ENCODE data around the gene MCF2L. TPM values are rescaled to one million over a fixed set of nuclear protein-coding genes. Genes with fewer than 3 reads are reported as not detected.

The MCF2L gene
- total RNA-seq, 1 experiment from 2014 or later = 9.5 TPM

- intact Hi-C loops (cut with micrococcal nuclease; ENCODE audit: unreplicated experiment) = no loop called here
- Histone ChIP-seq H3K27ac (ENCODE audit: low read depth, low read length, poor library complexity, severe bottlenecking) (no peak overlapping the region), H3K9me3 (ENCODE audit: low read depth, low read length, poor library complexity, severe bottlenecking) (no peaks in the 10 kb centered on the region), H3K4me1 (ENCODE audit: insufficient read depth, low read length, poor library complexity, severe bottlenecking) (no peaks in the 10 kb centered on the region), H3K27me3 (replicated peaks; ENCODE audit: insufficient read depth, low read depth, low read length, poor library complexity) (no peaks in the 10 kb centered on the region), H3K36me3 (ENCODE audit: insufficient read depth, low read length, poor library complexity, severe bottlenecking) (no peaks in the 10 kb centered on the region), H3K4me3 (ENCODE audit: low read depth, low read length, poor library complexity, severe bottlenecking) (no peak overlapping the region)
- CTCF ChIA-PET = no interaction called here
- TF ChIP-seq EZH2 (IDR thresholded peaks at IDR 0.05; ENCODE audit: borderline replicate concordance, low read depth, low read length, poor library complexity, severe bottlenecking) (no peak), CTCF (conservative IDR thresholded peaks at IDR 0.05; ENCODE audit: low read depth, low read length) (no peak)
- POLR2A ChIA-PET (ENCODE audit: low non-redundant PET) = no interaction called here
- DNase-seq (ENCODE audit: low spot score) = no peak
- BruUV-seq (replicated peaks) = no TSS peak
These were observed 170.6 kb downstream of the MCF2L start for GRCh38 chr13:113139577-113139976.

DNA sequence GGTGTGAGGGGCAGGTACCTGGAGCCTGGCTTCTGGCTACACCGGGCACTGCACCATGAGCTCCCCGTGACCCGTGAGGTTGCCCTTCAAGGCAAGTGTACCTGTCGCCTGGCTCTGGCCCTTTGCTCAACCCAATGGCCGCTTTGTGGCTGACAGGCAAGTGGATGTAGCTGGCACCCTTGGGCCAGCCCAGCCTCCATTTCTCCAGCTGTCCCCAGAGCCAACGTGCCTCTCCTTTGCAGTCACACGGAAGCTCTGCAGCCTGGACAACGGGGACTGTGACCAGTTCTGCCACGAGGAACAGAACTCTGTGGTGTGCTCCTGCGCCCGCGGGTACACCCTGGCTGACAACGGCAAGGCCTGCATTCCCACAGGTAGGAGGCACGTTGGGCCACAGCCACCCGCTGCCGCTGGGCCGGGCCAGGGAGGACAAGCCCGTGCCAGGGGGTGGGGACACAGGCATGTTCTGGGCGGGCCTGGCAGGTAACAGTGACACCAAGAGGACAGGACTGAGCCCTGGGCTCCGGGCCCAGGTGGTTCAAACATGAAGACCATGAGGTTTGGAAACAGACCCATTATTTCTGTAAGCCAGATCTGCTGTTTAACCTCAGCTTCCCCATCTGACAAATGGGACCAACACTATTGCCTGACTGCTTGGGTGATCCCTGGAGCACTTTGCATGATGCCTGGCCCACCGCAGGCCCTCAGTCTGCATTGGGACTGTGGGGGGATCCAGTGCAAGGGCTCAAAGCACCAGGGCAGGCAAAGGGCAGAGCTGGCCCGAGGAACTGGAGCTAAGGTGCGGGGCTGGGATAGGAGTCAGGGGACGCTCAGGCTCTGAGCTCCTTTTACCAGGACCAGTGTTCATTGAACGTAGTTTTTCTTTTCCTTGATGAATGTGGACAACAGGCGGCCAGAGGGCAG lies 171.9 kb downstream of the MCF2L start:
- no peaks in the 10 kb centered on the region for H3K9me3 ChIP-seq (ENCODE audit: low read depth, low read length, poor library complexity, severe bottlenecking)
- H3K27ac ChIP-seq (ENCODE audit: low read depth, low read length, poor library complexity, severe bottlenecking) = no peak overlapping the region
- ChIA-PET POLR2A (ENCODE audit: low non-redundant PET) (no interaction called here), CTCF (no interaction called here)
- intact Hi-C loops (cut with micrococcal nuclease; ENCODE audit: unreplicated experiment) = no loop called here
- BruUV-seq (replicated peaks) = no TSS peak
- H3K27me3 ChIP-seq (replicated peaks; ENCODE audit: insufficient read depth, low read depth, low read length, poor library complexity) = no peaks in the 10 kb centered on the region
- no peak for DNase-seq (ENCODE audit: low spot score)
- H3K4me1 ChIP-seq (ENCODE audit: insufficient read depth, low read length, poor library complexity, severe bottlenecking) = no peaks in the 10 kb centered on the region
- no peak overlapping the region for H3K4me3 ChIP-seq (ENCODE audit: low read depth, low read length, poor library complexity, severe bottlenecking)
- H3K36me3 ChIP-seq (ENCODE audit: insufficient read depth, low read length, poor library complexity, severe bottlenecking) = no peaks in the 10 kb centered on the region
- TF ChIP-seq CTCF (conservative IDR thresholded peaks at IDR 0.05; ENCODE audit: low read depth, low read length) = no peak
- no peak for TF ChIP-seq EZH2 (IDR thresholded peaks at IDR 0.05; ENCODE audit: borderline replicate concordance, low read depth, low read length, poor library complexity, severe bottlenecking)

DNA sequence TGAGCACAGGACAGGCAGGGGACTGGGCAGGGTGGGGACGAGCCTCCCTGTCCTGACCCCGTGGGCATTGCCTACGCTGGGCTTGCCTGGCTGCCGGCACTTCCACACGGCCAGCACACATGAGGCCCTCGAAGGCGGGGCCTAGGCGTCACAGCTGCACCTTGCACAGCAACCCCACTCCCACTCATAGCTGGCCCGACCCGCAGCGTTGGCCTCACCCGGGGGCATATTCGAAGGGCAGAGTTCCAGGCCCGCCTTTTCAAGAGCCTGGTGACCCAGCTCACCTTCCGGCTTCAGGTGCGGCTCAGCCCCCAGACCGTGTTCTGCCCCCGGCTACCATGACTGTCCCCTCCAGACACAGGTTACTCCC lies 172.6 kb downstream of the MCF2L start:
- intact Hi-C loops (cut with micrococcal nuclease; ENCODE audit: unreplicated experiment) = no loop called here
- DNase-seq (ENCODE audit: low spot score) = no peak
- ChIA-PET POLR2A (ENCODE audit: low non-redundant PET) (no interaction called here), CTCF (no interaction called here)
- no peaks in the 10 kb centered on the region for H3K9me3 ChIP-seq (ENCODE audit: low read depth, low read length, poor library complexity, severe bottlenecking)
- no peaks in the 10 kb centered on the region for H3K27me3 ChIP-seq (replicated peaks; ENCODE audit: insufficient read depth, low read depth, low read length, poor library complexity)
- no peaks in the 10 kb centered on the region for H3K36me3 ChIP-seq (ENCODE audit: insufficient read depth, low read length, poor library complexity, severe bottlenecking)
- no peak overlapping the region for H3K4me3 ChIP-seq (ENCODE audit: low read depth, low read length, poor library complexity, severe bottlenecking)
- no peak overlapping the region for H3K27ac ChIP-seq (ENCODE audit: low read depth, low read length, poor library complexity, severe bottlenecking)
- TF ChIP-seq EZH2 (IDR thresholded peaks at IDR 0.05; ENCODE audit: borderline replicate concordance, low read depth, low read length, poor library complexity, severe bottlenecking) (no peak), CTCF (conservative IDR thresholded peaks at IDR 0.05; ENCODE audit: low read depth, low read length) (no peak)
- no TSS peak for BruUV-seq (replicated peaks)
- H3K4me1 ChIP-seq (ENCODE audit: insufficient read depth, low read length, poor library complexity, severe bottlenecking) = no peaks in the 10 kb centered on the region
